ENCODE measurements around the gene SIAE. TPM values are rescaled to one million over a fixed set of nuclear protein-coding genes. Genes with fewer than 3 reads are reported as not detected.

Gene SIAE
- total RNA-seq, 1 experiment from 2014 or later, result 5.6 TPM

- Histone ChIP-seq H3T11ph (ENCODE audit: low read length) (no peak overlapping the region), H2AK5ac (ENCODE audit: insufficient read length, low read length) (no peak overlapping the region), H3K14ac (ENCODE audit: insufficient read depth, low read length) (no peak overlapping the region), H4K5ac (ENCODE audit: insufficient read length, low read depth, low read length) (no peak overlapping the region), H3K79me1 (ENCODE audit: insufficient read depth, low read depth, low read length, poor library complexity, severe bottlenecking) (no peaks in the 10 kb centered on the region), H2BK120ac (ENCODE audit: low read depth, low read length, poor library complexity, severe bottlenecking) (no peak overlapping the region), H3K79me2 (ENCODE audit: insufficient read depth, low read length) (no peaks in the 10 kb centered on the region), H3K4ac (ENCODE audit: low read depth, low read length) (no peak overlapping the region), H2BK5ac (ENCODE audit: insufficient read length, low read length) (no peak overlapping the region), H3K4me1 (ENCODE audit: insufficient read depth, low read length) (no peaks in the 10 kb centered on the region), H3K9me3 (ENCODE audit: control insufficient read depth, low read depth, low read length) (no peaks in the 10 kb centered on the region), H4K8ac (replicated peaks; ENCODE audit: insufficient read length, low read depth, low read length) (no peak overlapping the region), H2AFZ (ENCODE audit: low read length) (no peak overlapping the region), H3K56ac (ENCODE audit: insufficient read length, low read depth, low read length) (no peak overlapping the region), H2BK12ac (ENCODE audit: insufficient read length, low read depth, low read length) (no peak overlapping the region), H4K20me1 (ENCODE audit: control insufficient read depth, insufficient read depth, insufficient read length) (no peaks in the 10 kb centered on the region), H3K23ac (ENCODE audit: insufficient read length, low read depth, low read length) (no peak overlapping the region), H2BK20ac (ENCODE audit: low read depth, low read length, poor library complexity, severe bottlenecking) (no peak overlapping the region), H3K27me3 (ENCODE audit: insufficient read depth, low read length) (no peaks in the 10 kb centered on the region), H3K4me2 (ENCODE audit: insufficient read depth, insufficient read length, low read length) (no peak overlapping the region), H3K18ac (ENCODE audit: insufficient read length, low read depth, low read length) (no peak overlapping the region), H3K9ac (ENCODE audit: extremely low read depth, insufficient read length, low read length) (no peak overlapping the region), H3K23me2 (ENCODE audit: insufficient read length, low read depth, low read length, poor library complexity, severe bottlenecking) (no peaks in the 10 kb centered on the region), H3K27ac (ENCODE audit: insufficient read length, low read depth, low read length) (no peak overlapping the region), H4K91ac (ENCODE audit: insufficient read length, low read depth, low read length) (no peak overlapping the region), H2BK15ac (ENCODE audit: low read depth, low read length) (no peak overlapping the region)
- TF ChIP-seq CTCF (conservative IDR thresholded peaks at IDR 0.05), result no peak
- DNase-seq, result no peak
- Mint-ChIP-seq H3K27me3 (ENCODE audit: low read depth) (no peaks in the 10 kb centered on the region), H3K4me1 (0 out of 4 replicates have a peak, but pooled peaks cover 0 to 3% of the 10 kb centered on the region in 2 experiments), H3K27ac (no peak overlapping the region), H3K9me3 (no peaks in the 10 kb centered on the region), H3K4me3 (no peak overlapping the region), H3K36me3 (ENCODE audit: insufficient read depth in 1 of 3, low read depth in 3 of 3) (no peaks in the 10 kb centered on the region)
- WGBS (ENCODE audit: extremely low coverage, insufficient read length, low lambda C conversion rate), result no CpG with 5 or more reads among the region's 4 CpGs
Observed at GRCh38 chr11:124584681-124585372, 88.7 kb downstream of the SIAE start.
